Vagina (tissue), 2 donors: Measurements from ENCODE around the gene IRF2BPL. TPM values are rescaled to one million over a fixed set of nuclear protein-coding genes. Genes with fewer than 3 reads are reported as not detected.
A peak's percentile ranks its signal among the peaks of the same experiment; 100 is the strongest.

ENCODE experiments used
- DNase-seq, 2 donors: peaks; one replicate each; pipeline ENCODE4 v3.0.0-alpha.2; 2017; ENCODE audit errors: extremely low spot score in 2 of 2
- H3K27ac ChIP-seq: fragments of 200-600 bp; sonication (generic); one replicate; pipeline ENCODE4 v1.5.1; 2019
- H3K27me3 ChIP-seq: fragments of 200-600 bp; sonication (generic); one replicate; pipeline ENCODE4 v1.5.1; 2019
- H3K36me3 ChIP-seq, 2 donors: fragments of 200-600 bp; sonication (generic); one replicate each; pipeline ENCODE4 v1.5.1; 2017 to 2019
- H3K4me1 ChIP-seq: fragments of 200-600 bp; sonication (generic); one replicate; pipeline ENCODE4 v1.5.1; 2019
- H3K4me3 ChIP-seq, 2 donors: fragments of 200-600 bp; sonication (generic); 1 replicate in 1 of 2; 2 replicates in 1 of 2; pipeline ENCODE4 v1.5.1; 2016 to 2019
- H3K9me3 ChIP-seq: fragments of 200-600 bp; sonication (generic); one replicate; pipeline ENCODE4 v1.5.1; 2019
- CTCF ChIP-seq, 3 experiments: fragments of 450-650 bp in 2 of 3; fragments of 200-600 bp in 1 of 3; sonication (generic) in 1 of 3; IDR thresholded peaks; one replicate each; pipeline ENCODE4 v1.5.1; 2017 to 2019; ENCODE audit warnings: antibody characterized with exemption in 3 of 3, mild to moderate bottlenecking in 2 of 3, moderate library complexity in 2 of 3
- POLR2A ChIP-seq, 2 donors: fragments of 450-650 bp; IDR thresholded peaks; one replicate each; pipeline ENCODE4 v1.6.1; 2017; ENCODE audit warnings: antibody characterized with exemption in 2 of 2, mild to moderate bottlenecking in 2 of 2, moderate library complexity in 2 of 2
- POLR2AphosphoS5 ChIP-seq, 2 donors: sonication (generic); formaldehyde crosslinking; IDR thresholded peaks; one replicate each; pipeline ENCODE4 v1.9.0; 2017; ENCODE audit warnings: antibody characterized with exemption in 2 of 2, mild to moderate bottlenecking in 2 of 2, low read depth in 1 of 2; ENCODE audit not compliant: insufficient read depth in 1 of 2
- intact Hi-C: fragments of 100-400 bp; cut with DNase I; formaldehyde crosslinking; loops from one replicate; pipeline ENCODE4 v1.15.1; 2023
- total RNA-seq: library from RNA; depleted of rRNA; stranded (reverse); fragments of >200 nt; gene quantifications from one replicate; pipeline ENCODE4 v1.2.3, GENCODE V29; 2016

IRF2BPL gene
- total RNA-seq, 1 donor from 2014 or later = 51.1 TPM

- Histone ChIP-seq H3K27me3 (no peaks in the 10 kb centered on the region), H3K4me3 (peak overlapping the region in 1 of 2 donors; percentile 12), H3K27ac (peak overlapping the region; percentile 98), H3K9me3 (no peaks in the 10 kb centered on the region), H3K36me3 (no peaks in the 10 kb centered on the region), H3K4me1 (peaks cover 88% of the 10 kb centered on the region)
- intact Hi-C loops = no loop called here
- TF ChIP-seq POLR2AphosphoS5 (IDR thresholded peaks at IDR 0.05; ENCODE audit: insufficient read depth in 1 of 2, low read depth in 1 of 2) (peak in 1 of 2 donors; percentile 32), CTCF (IDR thresholded peaks at IDR 0.05) (no peak)
- DNase-seq = peak in 1 of 2 donors; percentile 86
Measured at GRCh38 chr14:77037938-77038568, 9.5 kb upstream of the IRF2BPL start.

GRCh38 chr14:77037215-77037937, 8.9 kb upstream of the IRF2BPL start:
- peaks cover 88% of the 10 kb centered on the region for H3K4me1 ChIP-seq
- no peak for DNase-seq
- no peaks in the 10 kb centered on the region for H3K9me3 ChIP-seq
- intact Hi-C loops = no loop called here
- TF ChIP-seq POLR2A (IDR thresholded peaks at IDR 0.05) = no peak
- TF ChIP-seq CTCF (IDR thresholded peaks at IDR 0.05) = no peak
- no peak for TF ChIP-seq POLR2AphosphoS5 (IDR thresholded peaks at IDR 0.05; ENCODE audit: insufficient read depth in 1 of 2, low read depth in 1 of 2)
- no peaks in the 10 kb centered on the region for H3K27me3 ChIP-seq
- H3K27ac ChIP-seq = peak overlapping the region; percentile 98
- no peak overlapping the region for H3K4me3 ChIP-seq
- no peaks in the 10 kb centered on the region for H3K36me3 ChIP-seq

GRCh38 chr14:77036484-77037214, 8.1 kb upstream of the IRF2BPL start:
- DNase-seq = peak in 1 of 2 donors; percentile 83
- TF ChIP-seq POLR2AphosphoS5 (IDR thresholded peaks at IDR 0.05; ENCODE audit: insufficient read depth in 1 of 2, low read depth in 1 of 2) = no peak
- TF ChIP-seq CTCF (IDR thresholded peaks at IDR 0.05) = no peak
- TF ChIP-seq POLR2A (IDR thresholded peaks at IDR 0.05) = no peak
- Histone ChIP-seq H3K36me3 (no peaks in the 10 kb centered on the region), H3K4me1 (peaks cover 88% of the 10 kb centered on the region), H3K27ac (peak overlapping the region; percentile 98), H3K4me3 (no peak overlapping the region), H3K27me3 (no peaks in the 10 kb centered on the region), H3K9me3 (no peaks in the 10 kb centered on the region)
- intact Hi-C loops = no loop called here

- TF ChIP-seq POLR2AphosphoS5 (IDR thresholded peaks at IDR 0.05; ENCODE audit: insufficient read depth in 1 of 2, low read depth in 1 of 2) (no peak), CTCF (IDR thresholded peaks at IDR 0.05) (no peak), POLR2A (IDR thresholded peaks at IDR 0.05) (no peak)
- Histone ChIP-seq H3K27ac (peak overlapping the region; percentile 98), H3K9me3 (no peaks in the 10 kb centered on the region), H3K27me3 (no peaks in the 10 kb centered on the region), H3K4me1 (peaks cover 89% of the 10 kb centered on the region), H3K36me3 (no peaks in the 10 kb centered on the region), H3K4me3 (no peak overlapping the region)
- intact Hi-C loops = no loop called here
- no peak for DNase-seq
Measured at GRCh38 chr14:77035267-77035666, 6.8 kb upstream of the IRF2BPL start.
